ENCODE measurements around the gene DEPDC5. TPM values are rescaled to one million over a fixed set of nuclear protein-coding genes. Genes with fewer than 3 reads are reported as not detected.

DEPDC5 gene
- total RNA-seq, 1 donor from 2014 or later, result 33.0 TPM

GRCh38 chr22:31748490-31748889 lies 5.3 kb upstream of the DEPDC5 start:
- H3K27ac Mint-ChIP-seq, result peak overlapping the region; percentile 96
- peak overlapping the region; percentile 92 for H3K4me3 Mint-ChIP-seq (ENCODE audit: low read depth)
- peaks cover 8% of the 10 kb centered on the region for H3K36me3 Mint-ChIP-seq (ENCODE audit: insufficient read depth)
- TF ChIP-seq CTCF (IDR thresholded peaks at IDR 0.05; ENCODE audit: unreplicated experiment), result no peak
- H3K4me1 Mint-ChIP-seq (ENCODE audit: low read depth), result peaks cover 39% of the 10 kb centered on the region
- H3K9me3 Mint-ChIP-seq (ENCODE audit: low read depth), result no peaks in the 10 kb centered on the region
- H3K27me3 Mint-ChIP-seq, result no peaks in the 10 kb centered on the region
- DNase-seq (ENCODE audit: low spot score, unreplicated experiment), result no peak

GRCh38 chr22:31749636-31750364 lies 4.0 kb upstream of the DEPDC5 start, which contains the start of gene PRR14L:
TSS of gene PRR14L (minus strand) at chr22:31750132. CDS start at chr22:31738860, 11,272 bp downstream.
- peak; percentile 96 for DNase-seq (ENCODE audit: low spot score, unreplicated experiment)
- H3K4me3 Mint-ChIP-seq (ENCODE audit: low read depth), result peak within 1 kb of the TSS; percentile 92
- peak within 1 kb of the TSS; percentile 96 for H3K27ac Mint-ChIP-seq
- H3K36me3 Mint-ChIP-seq (ENCODE audit: insufficient read depth), result peaks cover 8% of the 10 kb centered on the region
- H3K4me1 Mint-ChIP-seq (ENCODE audit: low read depth), result peaks cover 46% of the 10 kb centered on the region
- no peak for TF ChIP-seq CTCF (IDR thresholded peaks at IDR 0.05; ENCODE audit: unreplicated experiment)
- no peaks in the 10 kb centered on the region for H3K9me3 Mint-ChIP-seq (ENCODE audit: low read depth)
- H3K27me3 Mint-ChIP-seq, result no peaks in the 10 kb centered on the region

- Mint-ChIP-seq H3K4me1 (ENCODE audit: low read depth) (peaks cover 50% of the 10 kb centered on the region), H3K36me3 (ENCODE audit: insufficient read depth) (peaks cover 8% of the 10 kb centered on the region), H3K27me3 (no peaks in the 10 kb centered on the region), H3K27ac (peak overlapping the region; percentile 96), H3K4me3 (ENCODE audit: low read depth) (peak overlapping the region; percentile 92), H3K9me3 (ENCODE audit: low read depth) (no peaks in the 10 kb centered on the region)
- no peak for DNase-seq (ENCODE audit: low spot score, unreplicated experiment)
- no peak for TF ChIP-seq CTCF (IDR thresholded peaks at IDR 0.05; ENCODE audit: unreplicated experiment)
These were observed 3.2 kb upstream of the DEPDC5 start for GRCh38 chr22:31750365-31751284.

- Mint-ChIP-seq H3K27ac (peak overlapping the region; percentile 99), H3K27me3 (no peaks in the 10 kb centered on the region), H3K36me3 (ENCODE audit: insufficient read depth) (peaks cover 5% of the 10 kb centered on the region), H3K9me3 (ENCODE audit: low read depth) (no peaks in the 10 kb centered on the region), H3K4me3 (ENCODE audit: low read depth) (peak overlapping the region; percentile 82), H3K4me1 (ENCODE audit: low read depth) (peaks cover 50% of the 10 kb centered on the region)
- no peak for TF ChIP-seq CTCF (IDR thresholded peaks at IDR 0.05; ENCODE audit: unreplicated experiment)
- no peak for DNase-seq (ENCODE audit: low spot score, unreplicated experiment)
These were observed 1.5 kb upstream of the DEPDC5 start for GRCh38 chr22:31752096-31752847.
